Measurements from ENCODE around the gene CACNB1. TPM values are rescaled to one million over a fixed set of nuclear protein-coding genes. Genes with fewer than 3 reads are reported as not detected.
"Not testable (repeated sequence)": the region's sequence is repeated elsewhere in the genome, so short reads cannot be mapped to it uniquely, and the experiment has no call there.

Gene CACNB1
- total RNA-seq, 1 donor from 2014 or later, result 10.2 TPM

GRCh38 chr17:39134878-39135277, 62.6 kb downstream of the CACNB1 start:
- Mint-ChIP-seq H3K36me3 (ENCODE audit: low read depth, unreplicated experiment) (no peaks in the 10 kb centered on the region), H3K4me1 (ENCODE audit: unreplicated experiment) (peaks cover 15% of the 10 kb centered on the region), H3K27me3 (ENCODE audit: unreplicated experiment) (peaks cover 1% of the 10 kb centered on the region), H3K9me3 (ENCODE audit: unreplicated experiment) (no peaks in the 10 kb centered on the region), H3K4me3 (ENCODE audit: unreplicated experiment) (no peak overlapping the region), H3K27ac (ENCODE audit: unreplicated experiment) (no peak overlapping the region)
- TF ChIP-seq CTCF (IDR thresholded peaks at IDR 0.05; ENCODE audit: unreplicated experiment), result no peak
- DNase-seq (ENCODE audit: low spot score), result no peak

- H3K4me3 Mint-ChIP-seq (ENCODE audit: unreplicated experiment), result no peak overlapping the region
- peaks cover 1% of the 10 kb centered on the region for H3K27me3 Mint-ChIP-seq (ENCODE audit: unreplicated experiment)
- H3K4me1 Mint-ChIP-seq (ENCODE audit: unreplicated experiment), result peaks cover 5% of the 10 kb centered on the region
- H3K27ac Mint-ChIP-seq (ENCODE audit: unreplicated experiment), result no peak overlapping the region
- no peaks in the 10 kb centered on the region for H3K9me3 Mint-ChIP-seq (ENCODE audit: unreplicated experiment)
- no peaks in the 10 kb centered on the region for H3K36me3 Mint-ChIP-seq (ENCODE audit: low read depth, unreplicated experiment)
- DNase-seq (ENCODE audit: low spot score), result no peak
- TF ChIP-seq CTCF (IDR thresholded peaks at IDR 0.05; ENCODE audit: unreplicated experiment), result no peak
Measured at GRCh38 chr17:39132192-39132610, 65.3 kb downstream of the CACNB1 start.

- DNase-seq (ENCODE audit: low spot score), result no peak
- Mint-ChIP-seq H3K36me3 (ENCODE audit: low read depth, unreplicated experiment) (no peaks in the 10 kb centered on the region), H3K27ac (ENCODE audit: unreplicated experiment) (no peak overlapping the region), H3K9me3 (ENCODE audit: unreplicated experiment) (no peaks in the 10 kb centered on the region), H3K4me1 (ENCODE audit: unreplicated experiment) (peaks cover under 1% of the 10 kb centered on the region), H3K27me3 (ENCODE audit: unreplicated experiment) (peaks cover 1% of the 10 kb centered on the region), H3K4me3 (ENCODE audit: unreplicated experiment) (no peak overlapping the region)
- TF ChIP-seq CTCF (IDR thresholded peaks at IDR 0.05; ENCODE audit: unreplicated experiment), result no peak
Measured at GRCh38 chr17:39131616-39132015, 65.9 kb downstream of the CACNB1 start.

GRCh38 chr17:39130205-39130604, 67.3 kb downstream of the CACNB1 start:
- Mint-ChIP-seq H3K27ac (ENCODE audit: unreplicated experiment) (no peak overlapping the region), H3K27me3 (ENCODE audit: unreplicated experiment) (peaks cover 1% of the 10 kb centered on the region), H3K9me3 (ENCODE audit: unreplicated experiment) (no peaks in the 10 kb centered on the region), H3K36me3 (ENCODE audit: low read depth, unreplicated experiment) (no peaks in the 10 kb centered on the region), H3K4me3 (ENCODE audit: unreplicated experiment) (no peak overlapping the region), H3K4me1 (ENCODE audit: unreplicated experiment) (no peaks in the 10 kb centered on the region)
- no peak for TF ChIP-seq CTCF (IDR thresholded peaks at IDR 0.05; ENCODE audit: unreplicated experiment)
- DNase-seq (ENCODE audit: low spot score), result no peak

- H3K27me3 Mint-ChIP-seq (ENCODE audit: unreplicated experiment); H3K9me3 Mint-ChIP-seq (ENCODE audit: unreplicated experiment); H3K4me1 Mint-ChIP-seq (ENCODE audit: unreplicated experiment); H3K36me3 Mint-ChIP-seq (ENCODE audit: low read depth, unreplicated experiment); H3K4me3 Mint-ChIP-seq (ENCODE audit: unreplicated experiment); H3K27ac Mint-ChIP-seq (ENCODE audit: unreplicated experiment); DNase-seq (ENCODE audit: low spot score): not testable (repeated sequence)
Measured at GRCh38 chr17:39129544-39129943, 67.9 kb downstream of the CACNB1 start.

- Mint-ChIP-seq H3K27ac (ENCODE audit: unreplicated experiment) (no peak overlapping the region), H3K36me3 (ENCODE audit: low read depth, unreplicated experiment) (no peaks in the 10 kb centered on the region), H3K9me3 (ENCODE audit: unreplicated experiment) (no peaks in the 10 kb centered on the region), H3K27me3 (ENCODE audit: unreplicated experiment) (no peaks in the 10 kb centered on the region), H3K4me3 (ENCODE audit: unreplicated experiment) (no peak overlapping the region), H3K4me1 (ENCODE audit: unreplicated experiment) (no peaks in the 10 kb centered on the region)
- TF ChIP-seq CTCF (IDR thresholded peaks at IDR 0.05; ENCODE audit: unreplicated experiment), result no peak
- no peak for DNase-seq (ENCODE audit: low spot score)
Measured at GRCh38 chr17:39126436-39126835, 71.0 kb downstream of the CACNB1 start.

All from endothelial cell (in vitro differentiated cells).